GM23338 (cell line): ENCODE measurements around the gene PDE12. TPM values are rescaled to one million over a fixed set of nuclear protein-coding genes. Genes with fewer than 3 reads are reported as not detected.

ENCODE experiments used
- ATAC-seq: fragments of 200-7000 bp; cut with Tn5 transposase; 3 replicates; pipeline ENCODE4 v1.9.1; 2020
- DNase-seq: peaks from one replicate; pipeline ENCODE4 v3.0.0-alpha.2; 2015; ENCODE audit warnings: low spot score
- H2AFZ ChIP-seq: fragments of 200-600 bp; sonication (generic); 2 replicates; pipeline ENCODE4 v1.8.0; 2016; ENCODE audit warnings: antibody characterized with exemption, mild to moderate bottlenecking, moderate library complexity
- H3F3A ChIP-seq: fragments of 200-600 bp; sonication (generic); replicated peaks from 2 replicates; pipeline ENCODE4 v1.8.0; 2017; ENCODE audit warnings: antibody characterized with exemption, mixed run types, low read depth
- H3K27ac ChIP-seq: fragments of 200-600 bp; sonication (generic); 2 replicates; pipeline ENCODE4 v1.6.1; 2016; ENCODE audit warnings: low read depth
- H3K27me3 ChIP-seq: fragments of 200-600 bp; sonication (generic); 2 replicates; pipeline ENCODE4 v1.8.0; 2016; ENCODE audit warnings: mild to moderate bottlenecking, mixed run types, moderate library complexity; ENCODE audit not compliant: insufficient read depth
- H3K36me3 ChIP-seq: fragments of 200-600 bp; sonication (generic); 2 replicates; pipeline ENCODE4 v1.8.0; 2016; ENCODE audit warnings: mild to moderate bottlenecking; ENCODE audit not compliant: insufficient read depth
- H3K4me1 ChIP-seq: fragments of 200-600 bp; sonication (generic); 2 replicates; pipeline ENCODE4 v1.8.0; 2016; ENCODE audit warnings: mild to moderate bottlenecking, moderate library complexity; ENCODE audit not compliant: insufficient read depth
- H3K4me2 ChIP-seq: fragments of 200-600 bp; sonication (generic); 2 replicates; pipeline ENCODE4 v1.7.1; 2017; ENCODE audit warnings: mixed run types
- H3K4me3 ChIP-seq: fragments of 200-600 bp; sonication (generic); 2 replicates; pipeline ENCODE4 v1.6.1; 2016; ENCODE audit warnings: mixed run types
- H3K79me2 ChIP-seq: fragments of 200-600 bp; sonication (generic); replicated peaks from 2 replicates; pipeline ENCODE4 v1.8.0; 2017; ENCODE audit warnings: mild to moderate bottlenecking; ENCODE audit not compliant: insufficient read depth
- H3K9me2 ChIP-seq: fragments of 200-600 bp; sonication (generic); 2 replicates; pipeline ENCODE4 v1.8.0; 2017; ENCODE audit not compliant: insufficient read depth
- H4K20me1 ChIP-seq: fragments of 200-600 bp; sonication (generic); replicated peaks from 2 replicates; pipeline ENCODE4 v1.8.0; 2017; ENCODE audit warnings: mild to moderate bottlenecking; ENCODE audit not compliant: insufficient read depth
- H3K27ac Mint-ChIP-seq: 2 replicates; pipeline ENCODE4 v1.8.0; 2020; ENCODE audit warnings: inconsistent platforms, mild to moderate bottlenecking, moderate library complexity, mixed read lengths
- H3K27me3 Mint-ChIP-seq: 3 replicates; pipeline ENCODE4 v1.8.0; 2022; ENCODE audit warnings: low read depth, mild to moderate bottlenecking, moderate library complexity, mixed read lengths, inconsistent platforms; ENCODE audit not compliant: insufficient read depth, poor library complexity
- H3K36me3 Mint-ChIP-seq: 3 replicates; pipeline ENCODE4 v1.8.0; 2021; ENCODE audit warnings: low read depth, mild to moderate bottlenecking, inconsistent platforms, moderate library complexity, mixed read lengths
- H3K4me1 Mint-ChIP-seq: 3 replicates; pipeline ENCODE4 v1.8.0; 2020; ENCODE audit warnings: mild to moderate bottlenecking, inconsistent platforms, mixed read lengths
- H3K4me3 Mint-ChIP-seq: 3 replicates; pipeline ENCODE4 v1.8.0; 2021; ENCODE audit warnings: moderate library complexity, mild to moderate bottlenecking, inconsistent platforms, mixed read lengths
- H3K9me3 Mint-ChIP-seq: 3 replicates; pipeline ENCODE4 v1.8.0; 2020; ENCODE audit warnings: moderate library complexity, mild to moderate bottlenecking, inconsistent platforms, mixed read lengths
- CREB1 ChIP-seq: fragments of 250-450 bp; sonication (Bioruptor Pico); IDR thresholded peaks from 2 replicates; pipeline ENCODE4 v1.5.0; 2020; ENCODE audit warnings: low read depth, mild to moderate bottlenecking, moderate library complexity
- ETS1 ChIP-seq: IDR thresholded peaks from 2 replicates; pipeline ENCODE4 v1.6.1; 2016; ENCODE audit warnings: antibody characterized with exemption
- EZH2 ChIP-seq: fragments of 200-600 bp; sonication (generic); IDR thresholded peaks from one replicate; pipeline ENCODE4 v1.8.0; 2017; ENCODE audit warnings: antibody characterized with exemption, mild to moderate bottlenecking, low read depth; ENCODE audit not compliant: unreplicated experiment
- EZH2phosphoT487 ChIP-seq: fragments of 200-600 bp; sonication (generic); IDR thresholded peaks from one replicate; pipeline ENCODE4 v1.8.1; 2018; ENCODE audit warnings: antibody characterized with exemption; ENCODE audit not compliant: unreplicated experiment
- JUNB ChIP-seq: IDR thresholded peaks from one replicate; pipeline ENCODE4 v1.6.1; 2016; ENCODE audit warnings: antibody characterized with exemption; ENCODE audit not compliant: unreplicated experiment
- NANOG ChIP-seq: IDR thresholded peaks from 2 replicates; pipeline ENCODE4 v1.6.1; 2016; ENCODE audit warnings: antibody characterized with exemption, borderline replicate concordance
- POLR2AphosphoS5 ChIP-seq: IDR thresholded peaks from 2 replicates; pipeline ENCODE4 v1.6.1; 2016; ENCODE audit warnings: antibody characterized with exemption, low read depth
- REST ChIP-seq: IDR thresholded peaks from one replicate; pipeline ENCODE4 v1.6.1; 2018; ENCODE audit warnings: antibody characterized with exemption; ENCODE audit not compliant: unreplicated experiment
- STAT1 ChIP-seq: IDR thresholded peaks from one replicate; pipeline ENCODE4 v1.6.1; 2016; ENCODE audit warnings: antibody characterized with exemption; ENCODE audit not compliant: unreplicated experiment
- ZNF114 ChIP-seq: fragments of 250-450 bp; sonication (Bioruptor Pico); IDR thresholded peaks from 2 replicates; pipeline ENCODE4 v1.5.0; 2020; ENCODE audit warnings: mild to moderate bottlenecking, moderate library complexity
- ZNF331 ChIP-seq: fragments of 250-450 bp; sonication (Bioruptor Pico); IDR thresholded peaks from 2 replicates; pipeline ENCODE4 v1.5.0; 2020; ENCODE audit warnings: low read depth, mild to moderate bottlenecking, moderate library complexity
- ZNF462 ChIP-seq: fragments of 250-450 bp; sonication (Bioruptor Pico); IDR thresholded peaks from 2 replicates; pipeline ENCODE4 v1.5.0; 2020; ENCODE audit warnings: mild to moderate bottlenecking, moderate library complexity
- polyA plus RNA-seq: library from polyadenylated mRNA; unstranded; fragments of >200 nt; fragmentation: Nextera tagmentation; extraction: Ambion mirVana; gene quantifications from 2 replicates; pipeline ENCODE4 v1.2.1, GENCODE V29; 2016
- total RNA-seq: library from RNA; depleted of rRNA; stranded (reverse); fragments of >200 nt; shearing (Covaris generic); gene quantifications from 2 replicates; pipeline ENCODE4 v1.2.3, GENCODE V29; 2014
- TF ChIP-seq, protein P1 (sequence below), 2 experiments: fragments of 200-600 bp in 1 of 2; sonication (generic) in 1 of 2; conservative IDR thresholded peaks; 2 replicates each; pipeline versions ENCODE4 v1.5.1 to v1.6.1; 2016 to 2017; ENCODE audit warnings: antibody characterized with exemption in 2 of 2, low read depth in 2 of 2, mild to moderate bottlenecking in 2 of 2, moderate library complexity in 1 of 2

Gene PDE12
- total and polyA plus RNA-seq, 2 experiments from 2014 or later = 5.0 to 14.3 TPM

DNA sequence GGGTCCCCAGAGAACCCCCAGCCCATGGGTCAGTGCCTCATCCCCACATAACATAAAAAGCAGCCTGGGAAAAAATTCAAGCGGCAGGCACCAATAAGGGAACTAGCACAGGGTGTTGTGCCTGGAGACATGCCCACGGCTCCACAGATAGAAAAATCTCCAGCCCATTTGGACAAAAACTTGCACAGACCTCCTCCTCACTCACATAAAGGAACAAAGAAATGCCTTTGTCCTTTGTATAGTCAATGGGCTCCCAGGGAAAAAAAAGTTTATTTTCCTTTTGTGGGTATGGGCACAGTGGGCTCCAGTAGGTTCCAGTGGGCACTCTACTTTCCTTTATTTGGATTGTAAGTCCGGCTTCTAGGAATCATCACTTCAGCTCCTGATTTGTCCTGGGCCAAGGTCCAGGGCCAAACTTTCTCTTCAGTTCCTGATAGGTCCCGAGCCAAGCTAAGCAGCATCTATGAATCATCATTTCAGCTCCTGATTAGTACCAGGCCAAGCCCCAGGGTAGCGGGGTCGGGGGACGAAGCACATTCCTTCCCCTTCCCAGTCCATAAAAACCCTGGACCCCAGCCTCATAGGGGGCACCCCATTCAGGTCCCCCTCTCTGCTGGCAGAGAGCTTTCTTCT lies 10.3 kb upstream of the PDE12 start:
- Histone ChIP-seq H3K79me2 (no peaks in the 10 kb centered on the region), H3K27me3 (no peaks in the 10 kb centered on the region), H4K20me1 (no peaks in the 10 kb centered on the region), H3K9me2 (no peaks in the 10 kb centered on the region), H3K4me2 (no peak overlapping the region), H3K27ac (no peak overlapping the region), H3K4me3 (no peak overlapping the region), H3F3A (no peaks in the 10 kb centered on the region), H2AFZ (no peak overlapping the region), H3K36me3 (no peaks in the 10 kb centered on the region), H3K4me1 (peaks cover 10% of the 10 kb centered on the region)
- ATAC-seq (no peak), DNase-seq (no peak)
- Mint-ChIP-seq H3K36me3 (no peaks in the 10 kb centered on the region), H3K4me3 (no peak overlapping the region), H3K4me1 (peaks cover 9% of the 10 kb centered on the region), H3K27ac (no peak overlapping the region), H3K27me3 (peaks cover 5% of the 10 kb centered on the region), H3K9me3 (no peaks in the 10 kb centered on the region)
- no peak for TF ChIP-seq ETS1
- no peak for TF ChIP-seq ZNF331 (CRISPR knock-in tag)
- TF ChIP-seq JUNB = no peak
- TF ChIP-seq POLR2AphosphoS5 = no peak
- no peak for TF ChIP-seq CREB1
- TF ChIP-seq REST = no peak
- TF ChIP-seq, protein P1, sequence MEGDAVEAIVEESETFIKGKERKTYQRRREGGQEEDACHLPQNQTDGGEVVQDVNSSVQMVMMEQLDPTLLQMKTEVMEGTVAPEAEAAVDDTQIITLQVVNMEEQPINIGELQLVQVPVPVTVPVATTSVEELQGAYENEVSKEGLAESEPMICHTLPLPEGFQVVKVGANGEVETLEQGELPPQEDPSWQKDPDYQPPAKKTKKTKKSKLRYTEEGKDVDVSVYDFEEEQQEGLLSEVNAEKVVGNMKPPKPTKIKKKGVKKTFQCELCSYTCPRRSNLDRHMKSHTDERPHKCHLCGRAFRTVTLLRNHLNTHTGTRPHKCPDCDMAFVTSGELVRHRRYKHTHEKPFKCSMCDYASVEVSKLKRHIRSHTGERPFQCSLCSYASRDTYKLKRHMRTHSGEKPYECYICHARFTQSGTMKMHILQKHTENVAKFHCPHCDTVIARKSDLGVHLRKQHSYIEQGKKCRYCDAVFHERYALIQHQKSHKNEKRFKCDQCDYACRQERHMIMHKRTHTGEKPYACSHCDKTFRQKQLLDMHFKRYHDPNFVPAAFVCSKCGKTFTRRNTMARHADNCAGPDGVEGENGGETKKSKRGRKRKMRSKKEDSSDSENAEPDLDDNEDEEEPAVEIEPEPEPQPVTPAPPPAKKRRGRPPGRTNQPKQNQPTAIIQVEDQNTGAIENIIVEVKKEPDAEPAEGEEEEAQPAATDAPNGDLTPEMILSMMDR (conservative IDR thresholded peaks at IDR 0.05; ENCODE audit: low read depth in 2 of 2) = no peak
- TF ChIP-seq ZNF114 (CRISPR knock-in tag) = no peak
- no peak for TF ChIP-seq EZH2phosphoT487
- no peak for TF ChIP-seq ZNF462 (CRISPR knock-in tag)
- TF ChIP-seq NANOG = no peak
- TF ChIP-seq EZH2 = no peak
- no peak for TF ChIP-seq STAT1
